ENCODE measurements around the gene LIPK.
A peak's percentile ranks its signal among the peaks of the same experiment; 100 is the strongest.
"Not testable (repeated sequence)": the region's sequence is repeated elsewhere in the genome, so short reads cannot be mapped to it uniquely, and the experiment has no call there.

The LIPK gene

DNA sequence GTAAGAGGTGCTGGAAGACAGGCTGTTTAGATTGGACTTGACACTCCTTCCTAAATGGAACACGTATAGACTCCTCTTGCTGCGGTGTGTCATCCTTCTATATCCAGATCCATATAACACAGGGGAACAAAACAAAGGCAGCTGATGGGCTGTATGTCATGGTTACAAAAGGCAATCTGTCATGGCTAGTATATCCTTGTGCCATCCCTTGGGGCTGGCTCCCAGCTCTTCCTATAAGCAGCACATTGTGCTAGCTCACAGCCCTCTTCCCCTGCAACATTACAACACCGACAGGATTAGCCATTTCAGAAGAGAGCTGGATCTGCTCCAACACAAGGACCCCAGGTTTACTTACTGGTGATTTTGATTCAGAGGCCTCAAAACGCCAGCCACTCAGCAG, 15.3 kb downstream of the LIPK start:
- no peak for DNase-seq

GRCh38 chr10:88725798-88726197, 19.7 kb downstream of the LIPK start:
- no peak for DNase-seq

DNA sequence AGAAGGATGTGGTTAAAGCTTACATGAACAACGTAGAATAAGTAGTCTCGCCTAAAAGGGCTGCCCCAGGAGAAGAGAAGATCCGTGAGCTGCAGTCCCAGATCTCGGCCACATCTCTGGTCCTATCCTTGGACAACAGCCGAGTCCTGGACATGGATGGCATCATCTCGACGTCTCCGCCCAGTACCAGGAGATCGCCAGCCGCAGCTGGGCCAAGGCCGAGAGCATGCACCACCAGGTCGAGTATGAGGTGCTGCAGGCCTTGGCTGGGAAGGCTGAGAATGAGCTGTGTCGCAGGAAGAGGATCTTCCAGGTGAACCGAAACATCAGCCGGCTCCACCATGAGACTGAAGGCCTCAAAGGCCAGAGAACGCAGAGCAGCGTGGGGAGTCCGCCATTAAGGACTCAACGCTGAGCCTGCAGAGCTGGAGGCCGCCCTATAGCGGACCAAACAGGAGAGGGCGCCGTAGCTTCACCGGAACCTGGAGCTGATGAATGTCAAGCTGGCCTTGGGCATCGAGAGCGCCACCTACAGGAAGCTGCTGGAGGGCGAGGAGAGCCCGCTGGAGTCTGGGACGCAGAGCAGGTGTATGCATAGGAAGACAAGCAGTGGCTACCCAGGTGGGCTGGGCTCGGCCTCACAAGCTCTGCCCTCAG, 22.2 kb downstream of the LIPK start:
- peak; percentile 79 for DNase-seq

DNA sequence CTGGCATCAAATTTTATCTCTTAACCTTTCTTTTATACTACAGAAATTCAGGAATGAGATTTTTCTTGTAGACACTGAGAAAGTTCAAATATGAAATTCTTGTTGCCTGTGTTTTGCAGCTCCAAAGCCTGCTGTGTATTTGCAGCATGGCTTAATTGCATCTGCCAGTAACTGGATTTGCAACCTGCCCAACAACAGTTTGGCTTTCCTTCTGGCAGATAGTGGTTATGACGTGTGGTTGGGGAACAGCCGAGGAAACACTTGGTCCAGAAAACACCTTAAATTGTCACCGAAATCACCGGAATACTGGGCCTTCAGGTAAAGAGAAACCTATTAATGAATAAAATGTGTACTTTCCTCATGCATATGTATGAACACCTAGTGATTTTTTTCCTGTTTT, 24.8 kb downstream of the LIPK start:
- no peak for DNase-seq

DNA sequence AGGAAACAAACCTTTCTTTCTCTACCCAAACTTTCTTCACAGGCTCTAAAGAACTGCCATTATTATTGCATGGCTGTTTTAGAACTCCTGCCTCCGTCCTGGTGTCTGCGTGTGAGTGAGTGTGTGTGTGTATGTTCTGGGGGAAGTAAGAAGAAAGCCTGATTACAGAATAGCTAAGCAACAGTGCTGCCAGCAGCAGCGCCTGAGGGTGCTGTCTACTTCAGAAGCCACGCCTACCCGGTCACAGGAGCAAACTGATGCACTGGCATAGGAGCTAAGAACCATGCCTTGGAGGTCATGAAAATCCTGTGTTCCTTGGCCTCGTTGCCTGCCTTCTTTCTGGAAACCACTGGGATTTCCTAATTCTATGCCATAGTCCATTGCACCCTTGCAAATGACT, 25.2 kb downstream of the LIPK start:
- DNase-seq: no peak

- DNase-seq: no peak
These were observed 27.2 kb downstream of the LIPK start for GRCh38 chr10:88733215-88733614.

- no peak for DNase-seq
These were observed 29.6 kb downstream of the LIPK start for GRCh38 chr10:88735661-88736060.

GRCh38 chr10:88741921-88742320, 35.9 kb downstream of the LIPK start:
- not testable (repeated sequence) for DNase-seq

DNA sequence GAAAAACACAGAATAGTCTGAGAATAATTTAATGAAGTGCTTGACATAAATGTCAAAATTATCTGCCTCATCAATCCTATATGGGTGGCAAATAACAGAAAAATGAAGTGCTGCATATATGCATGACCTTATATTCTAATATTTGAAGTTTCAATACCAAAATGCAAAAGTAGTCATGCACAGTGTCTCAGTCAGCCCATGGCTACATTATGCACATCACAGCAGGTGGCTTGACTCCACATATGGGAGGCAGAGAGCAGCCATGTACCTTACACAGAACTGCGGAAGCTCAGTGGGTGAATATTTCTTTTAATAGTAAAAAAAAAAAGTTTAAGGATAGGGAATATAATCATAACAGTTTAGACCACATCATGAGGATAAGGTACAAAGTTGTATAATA, 36.4 kb downstream of the LIPK start:
- DNase-seq: no peak

DNA sequence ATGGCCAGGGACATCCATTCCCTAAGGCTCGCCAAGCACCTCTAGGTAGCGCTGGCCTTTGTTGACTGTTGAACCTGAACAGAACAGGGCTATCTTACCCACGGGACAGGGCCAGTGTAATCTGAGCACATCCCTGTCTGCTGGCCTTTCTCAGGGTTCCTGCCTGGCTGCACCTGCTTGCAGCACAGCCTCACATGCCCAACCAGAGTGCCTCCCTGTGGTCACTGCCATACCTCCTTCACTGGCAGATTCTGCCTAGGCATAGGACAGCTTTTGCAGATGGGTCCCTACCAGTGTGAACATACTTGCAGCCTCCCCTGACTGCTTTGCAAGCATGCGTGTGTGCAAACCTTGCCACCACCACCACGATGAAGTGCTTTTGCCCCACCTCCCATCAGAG, 38.0 kb downstream of the LIPK start:
- DNase-seq: no peak

DNA sequence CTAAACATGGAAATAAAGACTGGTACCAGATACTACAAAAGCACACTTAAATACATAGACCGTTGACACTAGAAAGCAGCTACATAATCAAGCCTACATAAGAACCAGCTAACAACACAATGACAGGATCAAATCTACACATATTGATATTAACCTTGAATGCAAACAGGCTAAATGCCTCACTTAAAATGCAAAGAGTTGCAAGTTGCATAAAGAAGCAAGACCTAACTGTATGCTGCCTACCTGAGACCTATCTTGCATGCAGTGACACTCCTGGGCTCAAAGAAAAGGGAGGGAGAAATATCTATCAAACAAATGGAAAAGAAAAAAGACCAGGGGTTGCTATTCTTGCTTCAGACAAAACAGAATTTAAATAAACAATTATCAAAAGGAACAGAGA, 39.6 kb downstream of the LIPK start:
- DNase-seq: no peak

DNA sequence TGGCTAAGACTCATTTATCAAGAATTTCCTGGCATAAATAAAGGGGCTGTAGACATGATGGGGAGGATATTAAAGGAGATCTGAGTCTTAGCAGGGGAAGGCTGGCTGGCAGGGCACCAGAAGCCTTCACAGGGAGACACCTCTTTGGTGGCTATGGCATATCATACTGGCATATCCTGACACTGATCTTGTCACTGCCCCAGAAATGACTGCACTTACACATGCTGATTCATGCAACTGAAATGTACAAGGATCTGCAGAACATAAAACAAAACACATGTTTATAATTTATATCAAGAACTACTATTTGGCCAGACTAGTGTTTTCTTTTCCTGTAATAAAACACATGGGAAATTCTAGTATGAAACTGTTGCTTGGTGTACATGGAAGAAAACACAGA, 48.2 kb downstream of the LIPK start:
- no peak for DNase-seq

DNA sequence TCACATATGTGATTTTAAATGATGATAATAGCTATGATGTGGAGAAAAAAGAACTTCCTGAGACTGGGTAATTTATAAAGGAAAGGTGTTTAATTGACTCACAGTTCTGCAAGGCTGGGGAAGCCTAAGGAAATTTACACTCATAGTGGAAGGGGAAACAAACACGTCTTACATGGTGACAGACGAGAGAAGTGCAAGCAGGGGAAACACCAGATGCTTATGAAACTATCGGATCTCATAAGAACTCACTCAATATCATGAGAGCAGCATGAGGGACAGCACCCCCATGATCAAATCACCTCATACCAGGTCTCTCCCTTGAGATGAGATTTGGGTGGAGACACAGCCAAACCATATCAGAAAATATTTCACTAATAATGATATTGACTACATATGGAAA, 49.7 kb downstream of the LIPK start:
- peak in 1 of 2 experiments; percentile 26 for DNase-seq

DNA sequence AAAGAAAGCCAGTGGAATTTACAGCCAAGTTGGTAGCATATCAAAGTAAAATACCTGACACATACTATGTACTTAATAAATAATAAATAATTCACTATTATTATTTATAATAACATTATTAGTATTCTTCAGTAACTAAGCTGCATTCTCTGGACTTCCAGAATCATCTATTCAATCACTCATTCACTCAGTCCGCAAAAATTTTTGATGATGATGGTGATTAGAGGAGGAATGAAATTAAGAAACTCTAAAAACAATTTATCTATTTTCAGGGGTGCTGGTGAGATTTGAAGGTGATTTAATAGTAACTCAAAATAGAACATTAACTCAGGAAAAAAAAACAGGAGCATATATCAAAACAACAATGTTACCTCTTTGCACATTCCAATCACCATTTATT, 50.6 kb downstream of the LIPK start:
- DNase-seq: no peak

GRCh38 chr10:88759366-88760101, 53.5 kb downstream of the LIPK start, which contains the start of gene LIPN:
TSS of gene LIPN (plus strand) at chr10:88760020. CDS start at chr10:88761406, 1,386 bp downstream.
- no peak for DNase-seq

GRCh38 chr10:88762906-88763305, 56.9 kb downstream of the LIPK start:
- no peak for DNase-seq

DNA sequence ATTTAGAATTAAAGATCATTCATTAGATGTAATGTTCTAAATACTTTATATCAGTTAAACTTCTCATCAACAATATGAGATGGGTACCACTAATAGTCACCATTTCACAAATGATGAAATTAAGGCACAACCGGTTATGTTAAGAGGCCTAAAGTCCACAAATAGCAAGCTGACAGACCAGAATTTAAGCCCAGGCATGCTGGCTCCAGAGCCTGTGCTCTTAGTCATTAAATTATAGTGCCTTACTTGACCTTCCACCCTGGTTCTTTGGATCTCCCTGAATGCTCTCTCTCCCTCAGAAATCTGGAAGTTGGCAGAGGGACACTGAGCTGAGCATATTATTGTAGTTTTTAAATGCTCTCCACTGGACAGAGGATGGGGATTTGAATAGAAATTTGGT, 57.4 kb downstream of the LIPK start:
- DNase-seq: no peak

DNA sequence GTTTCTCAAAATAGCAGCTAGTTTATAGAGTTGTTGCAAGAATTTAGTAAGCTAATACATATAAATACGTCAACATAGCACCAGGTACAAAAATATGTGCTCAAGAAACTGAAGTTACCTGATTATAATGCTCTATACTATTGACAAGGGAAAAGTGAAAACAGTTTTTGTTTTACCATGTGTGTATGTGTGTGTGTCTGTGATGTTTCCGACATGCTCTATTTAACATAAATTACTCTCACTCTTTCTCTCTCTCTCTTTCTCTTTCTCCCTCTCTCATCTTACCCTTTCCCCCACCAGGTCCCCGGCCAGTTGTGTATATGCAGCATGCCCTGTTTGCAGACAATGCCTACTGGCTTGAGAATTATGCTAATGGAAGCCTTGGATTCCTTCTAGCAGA, 58.1 kb downstream of the LIPK start:
- no peak for DNase-seq

DNA sequence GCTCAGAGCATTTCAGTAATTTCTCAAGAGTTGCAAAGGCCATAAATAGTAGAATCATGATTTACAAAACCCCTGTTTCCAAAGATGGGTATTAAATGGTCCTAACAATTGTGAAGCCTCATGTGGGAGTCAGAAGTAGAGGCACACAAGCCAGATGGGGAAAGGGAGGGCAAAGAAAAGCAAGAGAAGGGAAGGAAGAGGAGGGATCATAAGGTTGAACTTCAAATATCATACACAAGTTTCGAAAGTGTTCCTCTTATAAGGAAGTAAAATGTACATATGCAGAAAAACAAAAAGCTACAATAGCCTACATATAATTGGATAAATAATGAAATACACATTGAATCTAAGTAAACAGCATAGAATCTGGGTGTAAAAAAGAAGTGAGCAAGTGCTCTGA, 59.8 kb downstream of the LIPK start:
- DNase-seq: no peak

DNA sequence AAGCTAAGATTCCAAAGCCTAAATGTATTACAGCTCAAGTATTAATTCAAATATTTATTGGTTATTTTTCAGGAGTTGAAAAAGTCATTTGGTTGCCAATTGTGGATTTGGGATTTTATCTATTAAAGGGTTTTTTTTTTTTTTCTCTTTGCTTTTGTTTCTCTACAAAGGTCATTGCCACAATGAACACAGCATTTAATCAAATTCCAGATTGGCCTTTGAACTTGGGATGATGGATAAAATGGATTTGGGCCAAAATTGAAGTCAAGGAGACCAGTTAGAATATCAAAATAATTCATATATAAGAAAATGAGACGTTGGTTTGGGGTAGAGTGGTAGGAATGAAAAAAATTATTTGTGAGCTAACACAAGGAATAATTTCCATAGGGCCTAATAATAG, 63.3 kb downstream of the LIPK start:
- no peak for DNase-seq

- DNase-seq: no peak
These were observed 75.2 kb downstream of the LIPK start for GRCh38 chr10:88781206-88781605.

DNA sequence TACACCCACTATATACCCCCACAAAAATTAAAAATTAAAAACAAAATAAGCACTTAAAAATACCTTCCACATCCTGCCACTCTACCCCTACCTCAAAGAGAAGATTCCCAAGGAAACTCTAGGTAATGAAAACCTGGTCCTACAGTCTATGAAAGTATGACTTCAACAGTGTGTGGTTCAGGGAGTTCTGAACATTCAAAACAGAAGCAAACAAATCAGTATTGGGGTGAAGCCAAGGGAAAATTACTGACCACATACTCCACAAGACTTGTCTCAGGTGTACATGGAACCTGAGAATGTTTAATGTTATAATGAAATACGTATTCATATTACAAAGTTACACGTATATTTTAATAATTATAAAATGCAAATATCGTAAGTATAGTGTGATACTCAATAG, 76.2 kb downstream of the LIPK start:
- no peak for DNase-seq

GRCh38 chr10:88783724-88784123, 77.7 kb downstream of the LIPK start:
- no peak for DNase-seq

DNA sequence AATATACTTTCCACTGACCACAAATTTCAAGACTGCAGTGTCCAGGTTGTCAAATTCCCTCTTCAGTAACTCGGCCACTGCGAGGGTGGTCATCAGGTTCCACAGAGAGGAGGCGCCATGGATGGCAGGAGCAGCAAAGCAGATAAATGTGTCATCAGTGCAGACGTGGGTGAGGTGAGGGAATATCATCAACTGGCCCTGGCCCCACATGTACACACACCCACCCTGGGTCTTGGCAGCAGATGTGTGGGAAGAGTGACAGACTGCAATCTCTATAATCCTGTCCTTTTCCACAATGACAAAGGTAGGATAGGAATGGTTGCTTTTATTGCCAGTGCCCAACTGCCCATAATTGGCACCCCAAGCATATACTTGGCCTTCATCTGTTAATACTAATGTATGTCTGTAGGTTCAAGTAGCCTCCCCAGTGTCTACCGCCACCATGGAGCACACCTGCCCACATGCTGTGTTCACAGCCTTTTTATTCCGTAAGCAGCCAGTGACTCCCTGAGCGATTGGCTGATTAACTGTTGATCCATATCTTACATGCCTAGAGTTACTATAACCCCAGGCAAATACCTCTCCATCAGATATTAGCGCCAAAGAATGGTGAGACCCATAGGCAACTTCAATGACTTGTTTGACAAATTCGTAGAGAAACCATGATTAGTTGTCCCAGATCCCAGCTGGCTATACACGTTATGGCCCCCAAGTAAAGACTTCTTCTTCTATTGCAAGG, 80.2 kb downstream of the LIPK start:
- no peak for DNase-seq

Data from activated T-cell treated with anti-CD3 and anti-CD28 coated beads, Interleukin-2, amount 50 U/mL, for 48 hours (primary cell).